ENCODE data around the gene UGT2B11.
"Not testable (repeated sequence)": the region's sequence is repeated elsewhere in the genome, so short reads cannot be mapped to it uniquely, and the experiment has no call there.

UGT2B11 gene

GRCh38 chr4:69214716-69215115, at the start of gene UGT2B11:
TSS of gene UGT2B11 (minus strand) at chr4:69214748. CDS start at chr4:69214722, 26 bp downstream.
- DNase-seq (ENCODE audit: low spot score) = no peak

- not testable (repeated sequence) for DNase-seq (ENCODE audit: low spot score)
Measured at GRCh38 chr4:69253147-69253772, 38.7 kb upstream of the UGT2B11 start.

- DNase-seq (ENCODE audit: low spot score) = not testable (repeated sequence)
Measured at GRCh38 chr4:69250884-69251283, 36.3 kb upstream of the UGT2B11 start.

DNA sequence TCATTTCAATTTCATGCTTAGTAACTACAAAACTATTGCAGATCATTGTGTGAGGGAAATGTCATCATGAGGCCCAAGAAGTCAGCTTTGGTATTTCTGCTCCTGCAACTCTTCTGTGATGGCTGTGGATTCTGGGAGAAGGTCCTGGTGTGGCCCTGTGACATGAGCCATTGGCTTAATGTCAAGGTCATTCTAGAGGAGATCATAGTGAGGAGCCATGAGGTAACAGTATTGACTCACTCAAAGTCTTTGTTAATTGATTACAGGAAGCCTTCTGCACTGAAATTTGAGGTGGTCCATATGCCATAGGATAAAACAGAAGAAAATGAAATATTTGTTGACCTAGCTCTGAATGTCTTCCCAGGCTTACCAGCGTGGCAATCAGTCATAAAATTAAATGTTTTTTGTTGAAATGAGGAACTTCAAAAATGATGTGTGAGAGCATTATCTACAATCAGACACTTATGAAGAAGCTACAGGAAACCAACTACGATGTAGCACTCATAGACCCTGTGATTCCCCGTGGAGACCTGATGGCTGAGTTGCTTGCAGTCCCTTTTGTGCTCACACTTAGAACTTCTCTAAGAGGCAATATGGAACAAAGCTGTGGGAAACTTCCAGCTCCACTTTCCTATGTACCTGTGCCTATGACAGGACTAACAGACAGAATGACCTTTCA, 28.2 kb upstream of the UGT2B11 start:
- DNase-seq (ENCODE audit: low spot score) = not testable (repeated sequence)

- not testable (repeated sequence) for DNase-seq (ENCODE audit: low spot score)
Measured at GRCh38 chr4:69241746-69242145, 27.2 kb upstream of the UGT2B11 start.

- DNase-seq (ENCODE audit: low spot score) = not testable (repeated sequence)
Measured at GRCh38 chr4:69240787-69241186, 26.2 kb upstream of the UGT2B11 start.

DNA sequence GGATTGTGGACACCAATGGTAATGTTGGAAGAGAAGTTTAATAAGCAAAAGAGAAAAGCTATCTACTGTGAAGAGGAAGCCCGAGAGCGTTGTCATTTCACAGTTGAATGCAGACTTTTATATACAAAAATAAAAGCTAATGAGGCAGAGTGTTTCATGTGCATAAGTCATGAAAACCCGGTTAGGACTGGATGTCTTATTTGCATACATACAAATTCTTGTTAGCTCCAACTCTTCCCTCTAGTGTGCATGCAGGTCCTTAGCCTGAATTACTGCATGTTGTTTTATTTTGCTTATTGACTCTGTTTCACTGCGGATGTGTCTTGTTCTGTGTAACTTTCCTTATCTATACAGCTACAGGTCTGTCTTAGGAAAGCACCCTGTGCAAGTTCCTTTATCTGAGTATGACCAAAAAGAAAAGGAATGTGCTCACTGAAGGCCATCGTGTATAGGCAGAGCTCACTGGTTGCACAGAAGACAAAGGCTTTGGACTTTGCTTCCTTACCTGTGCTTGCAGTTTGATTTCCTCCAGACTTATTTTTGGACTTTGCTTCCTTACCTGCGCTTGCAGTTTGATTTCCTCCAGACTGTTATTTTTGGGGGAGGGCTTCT, 25.1 kb upstream of the UGT2B11 start:
- peak; percentile 10 for DNase-seq (ENCODE audit: low spot score)

GRCh38 chr4:69239092-69239491, 24.5 kb upstream of the UGT2B11 start:
- DNase-seq (ENCODE audit: low spot score) = no peak

GRCh38 chr4:69224891-69225290, 10.3 kb upstream of the UGT2B11 start:
- no peak for DNase-seq (ENCODE audit: low spot score)

DNA sequence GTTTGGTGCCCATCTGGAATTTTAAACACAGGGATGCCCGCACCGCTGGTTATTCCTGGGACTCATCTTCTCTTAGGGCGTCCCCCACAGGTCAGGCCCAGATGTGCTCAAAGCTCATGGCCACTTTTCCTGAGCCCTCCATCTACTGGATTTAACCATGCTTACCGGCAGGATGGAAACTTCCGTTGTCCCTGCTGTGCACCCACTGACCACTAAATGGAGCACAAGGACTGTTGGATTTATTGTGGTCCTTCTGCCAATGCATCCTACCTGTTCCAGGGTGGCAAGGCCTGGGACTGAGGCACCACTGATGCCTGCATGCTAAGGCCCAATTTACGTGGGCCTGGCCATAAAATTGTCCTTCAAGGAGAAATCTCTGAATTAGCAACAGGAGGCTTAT, 8.7 kb upstream of the UGT2B11 start:
- not testable (repeated sequence) for DNase-seq (ENCODE audit: low spot score)

DNA sequence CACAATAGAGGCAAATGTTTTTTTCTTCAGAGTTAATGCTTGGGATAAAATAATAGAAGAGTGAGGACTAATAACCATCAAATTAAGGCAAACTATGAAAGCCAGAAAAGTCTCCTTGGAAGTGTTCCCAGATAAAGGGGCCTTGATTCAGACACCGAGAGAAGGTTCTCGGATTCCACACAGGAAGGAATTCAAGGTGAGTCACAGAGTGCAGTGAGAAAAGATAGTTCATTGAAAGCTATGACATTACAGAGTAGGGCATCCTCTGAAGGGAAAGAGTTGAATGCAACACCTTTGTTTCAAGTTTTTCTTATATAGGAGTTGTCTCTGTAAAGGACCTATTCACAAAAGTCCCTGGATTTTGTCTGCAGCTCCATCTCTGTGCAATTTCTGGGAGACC, 3.9 kb upstream of the UGT2B11 start:
- not testable (repeated sequence) for DNase-seq (ENCODE audit: low spot score)

GRCh38 chr4:69210911-69211310, 3.6 kb downstream of the UGT2B11 start:
- no peak for DNase-seq (ENCODE audit: low spot score)

- not testable (repeated sequence) for DNase-seq (ENCODE audit: low spot score)
Measured at GRCh38 chr4:69198506-69198905, 16.0 kb downstream of the UGT2B11 start.

- DNase-seq (ENCODE audit: low spot score) = no peak
Measured at GRCh38 chr4:69196209-69196965, 18.2 kb downstream of the UGT2B11 start.

GRCh38 chr4:69194166-69194565, 20.4 kb downstream of the UGT2B11 start:
- no peak for DNase-seq (ENCODE audit: low spot score)

DNA sequence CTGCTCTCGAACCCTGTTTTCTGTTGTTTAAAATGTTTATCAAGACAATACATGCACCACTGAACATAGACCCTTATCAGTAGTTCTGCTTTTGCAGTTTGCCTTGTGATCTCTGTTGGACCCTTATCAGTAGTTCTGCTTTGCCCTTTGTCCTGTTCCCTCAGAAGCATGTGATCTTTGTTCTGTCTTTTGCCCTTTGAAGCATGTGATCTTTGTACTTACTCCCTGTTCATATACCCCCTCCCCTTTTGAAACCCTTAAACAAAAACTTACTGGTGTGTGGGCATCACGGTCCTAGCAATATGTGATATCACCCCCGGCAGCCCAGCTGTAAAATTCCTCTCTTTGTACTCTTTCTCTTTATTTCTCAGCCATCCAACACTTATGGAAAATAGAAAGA, 22.6 kb downstream of the UGT2B11 start:
- not testable (repeated sequence) for DNase-seq (ENCODE audit: low spot score)

- not testable (repeated sequence) for DNase-seq (ENCODE audit: low spot score)
Measured at GRCh38 chr4:69190621-69191020, 23.9 kb downstream of the UGT2B11 start.

DNA sequence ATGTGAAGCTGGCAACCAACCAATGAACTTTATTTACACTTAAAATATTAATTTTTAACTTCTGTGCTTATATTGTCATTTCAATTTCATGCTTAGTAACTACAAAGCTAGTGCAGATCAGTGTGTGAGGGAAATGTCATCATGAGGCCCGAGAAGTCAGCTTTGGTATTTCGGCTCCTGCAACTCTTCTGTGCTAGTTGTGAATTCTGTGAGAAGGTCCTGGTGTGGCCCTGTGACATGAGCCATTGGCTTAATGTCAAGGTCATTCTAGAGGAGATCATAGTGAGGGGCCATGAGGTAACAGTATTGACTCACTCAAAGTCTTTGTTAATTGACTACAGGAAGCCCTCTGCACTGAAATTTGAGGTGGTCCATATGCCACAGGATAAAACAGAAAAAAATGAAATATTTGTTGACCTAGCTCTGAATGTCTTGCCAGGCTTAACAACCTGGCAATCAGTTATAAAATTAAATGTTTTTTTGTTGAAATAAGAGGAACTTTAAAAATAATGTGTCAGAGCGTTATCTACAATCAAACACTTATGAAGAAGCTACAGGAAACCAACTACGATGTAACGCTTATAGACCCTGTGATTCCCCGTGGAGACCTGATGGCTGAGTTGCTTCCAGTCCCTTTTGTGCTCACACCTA, 32.9 kb downstream of the UGT2B11 start:
- not testable (repeated sequence) for DNase-seq (ENCODE audit: low spot score)

GRCh38 chr4:69179817-69180216, 34.7 kb downstream of the UGT2B11 start:
- not testable (repeated sequence) for DNase-seq (ENCODE audit: low spot score)

DNA sequence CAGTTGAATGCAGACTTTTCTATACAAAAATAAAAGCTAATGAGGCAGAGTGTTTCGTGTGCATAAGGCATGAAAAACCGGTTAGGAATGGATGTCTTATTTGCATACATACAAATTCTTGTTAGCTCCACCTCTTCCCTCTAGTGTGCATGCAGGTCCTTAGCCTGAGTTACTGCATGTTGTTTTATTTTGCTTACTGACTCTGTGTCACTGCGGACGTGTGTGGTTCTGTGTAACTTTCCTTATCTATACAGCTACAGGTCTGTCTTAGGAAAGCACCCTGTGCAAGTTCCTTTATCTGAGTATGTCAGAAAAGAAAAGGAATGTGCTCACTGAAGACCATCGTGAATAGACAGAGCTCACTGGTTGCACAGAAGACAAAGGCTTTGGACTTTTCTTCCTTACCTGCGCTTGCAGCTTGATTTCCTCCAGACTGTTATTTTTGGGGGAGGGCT, 35.8 kb downstream of the UGT2B11 start:
- DNase-seq (ENCODE audit: low spot score) = peak; percentile 59

DNA sequence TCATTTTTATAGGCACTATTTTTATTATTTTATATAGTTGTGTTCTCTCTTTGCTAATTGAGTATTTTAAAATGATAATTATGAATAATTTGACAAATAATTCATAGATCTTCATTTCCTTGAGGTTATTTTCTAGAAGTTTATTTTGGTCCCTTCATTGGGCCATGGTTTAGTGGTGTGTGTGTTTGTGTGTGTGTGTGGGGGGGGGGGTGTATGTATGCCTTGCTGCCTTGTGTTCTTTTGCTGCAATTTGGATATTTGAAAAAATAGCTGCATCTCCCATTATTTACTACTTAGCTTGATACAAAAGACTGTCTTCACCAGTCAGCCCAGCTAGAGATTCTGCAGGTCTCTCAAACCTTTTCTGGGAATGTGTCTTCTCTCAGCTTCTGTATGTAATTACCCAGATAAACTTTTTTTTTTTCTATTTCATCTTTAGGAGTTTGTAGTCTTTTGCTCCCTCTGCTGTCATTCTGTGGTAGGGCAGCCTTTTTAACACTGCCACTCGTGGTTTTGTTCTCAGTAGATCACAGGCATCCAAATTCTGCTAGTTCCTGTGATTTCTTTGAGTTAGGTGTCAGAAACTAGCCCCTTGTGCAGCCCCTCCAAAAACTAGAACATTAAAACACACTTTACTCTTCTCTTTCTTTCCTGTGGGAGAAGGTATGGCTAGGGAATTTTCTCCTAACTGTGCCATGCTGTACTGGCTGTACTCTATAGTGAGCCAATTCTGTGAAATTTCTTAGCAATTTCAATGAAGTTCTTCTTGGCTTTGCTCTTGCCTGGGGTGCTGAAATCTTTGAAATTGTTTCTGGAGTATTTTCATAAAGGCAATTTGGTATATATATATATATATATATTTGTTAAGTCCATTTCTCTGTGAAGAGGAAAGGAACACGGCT, 44.1 kb downstream of the UGT2B11 start:
- DNase-seq (ENCODE audit: low spot score) = peak; percentile 71
